Esophagus squamous epithelium (tissue), 4 donors: ENCODE measurements around the gene XAGE5.

Source experiments
- POLR2A ChIP-seq, 4 donors: fragments of 450-650 bp; IDR thresholded peaks; one replicate each; pipeline ENCODE4 v1.6.1; 2017; ENCODE audit warnings: antibody characterized with exemption in 4 of 4, mild to moderate bottlenecking in 4 of 4, moderate library complexity in 3 of 4
- TF ChIP-seq, protein P1 (sequence below), 6 experiments: fragments of 450-650 bp in 4 of 6; fragments of 200-600 bp in 2 of 6; sonication (generic) in 2 of 6; IDR thresholded peaks; one replicate each; pipeline ENCODE4 v1.5.1; 2016 to 2019; ENCODE audit warnings: antibody characterized with exemption in 6 of 6, mild to moderate bottlenecking in 4 of 6, moderate library complexity in 4 of 6

- no peak for TF ChIP-seq POLR2A (IDR thresholded peaks at IDR 0.05)
- TF ChIP-seq, protein P1, sequence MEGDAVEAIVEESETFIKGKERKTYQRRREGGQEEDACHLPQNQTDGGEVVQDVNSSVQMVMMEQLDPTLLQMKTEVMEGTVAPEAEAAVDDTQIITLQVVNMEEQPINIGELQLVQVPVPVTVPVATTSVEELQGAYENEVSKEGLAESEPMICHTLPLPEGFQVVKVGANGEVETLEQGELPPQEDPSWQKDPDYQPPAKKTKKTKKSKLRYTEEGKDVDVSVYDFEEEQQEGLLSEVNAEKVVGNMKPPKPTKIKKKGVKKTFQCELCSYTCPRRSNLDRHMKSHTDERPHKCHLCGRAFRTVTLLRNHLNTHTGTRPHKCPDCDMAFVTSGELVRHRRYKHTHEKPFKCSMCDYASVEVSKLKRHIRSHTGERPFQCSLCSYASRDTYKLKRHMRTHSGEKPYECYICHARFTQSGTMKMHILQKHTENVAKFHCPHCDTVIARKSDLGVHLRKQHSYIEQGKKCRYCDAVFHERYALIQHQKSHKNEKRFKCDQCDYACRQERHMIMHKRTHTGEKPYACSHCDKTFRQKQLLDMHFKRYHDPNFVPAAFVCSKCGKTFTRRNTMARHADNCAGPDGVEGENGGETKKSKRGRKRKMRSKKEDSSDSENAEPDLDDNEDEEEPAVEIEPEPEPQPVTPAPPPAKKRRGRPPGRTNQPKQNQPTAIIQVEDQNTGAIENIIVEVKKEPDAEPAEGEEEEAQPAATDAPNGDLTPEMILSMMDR (IDR thresholded peaks at IDR 0.05), result no peak
Measured at GRCh38 chrX:52852110-52852860, 41.2 kb downstream of the XAGE5 start.
